Measurements from ENCODE around the gene ZDHHC14. TPM values are rescaled to one million over a fixed set of nuclear protein-coding genes. Genes with fewer than 3 reads are reported as not detected.

Gene ZDHHC14
- total RNA-seq, 1 experiment from 2014 or later: 1.7 TPM

DNA sequence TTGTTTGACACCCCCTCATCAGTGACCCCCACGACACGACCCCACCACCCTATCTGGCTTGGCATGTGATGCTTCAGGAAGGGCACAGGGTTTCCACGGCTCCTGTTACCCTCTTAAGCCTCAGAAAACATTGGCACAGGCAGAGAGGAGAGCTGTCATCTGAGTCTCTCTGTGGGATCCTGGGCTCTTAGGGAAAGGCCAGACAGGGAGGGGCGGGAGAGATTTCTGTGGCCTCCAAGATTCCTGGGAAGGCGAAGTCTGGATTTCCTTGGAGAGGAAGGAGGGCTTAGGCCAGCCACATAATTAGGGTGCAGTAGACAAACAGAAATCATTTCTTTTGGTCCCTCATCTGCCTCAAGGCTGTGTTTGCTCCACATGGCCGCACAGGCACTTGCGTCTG, 250.4 kb downstream of the ZDHHC14 start:
- Mint-ChIP-seq H3K27me3 (ENCODE audit: low read depth) (no peaks in the 10 kb centered on the region), H3K4me3 (no peak overlapping the region), H3K9me3 (no peaks in the 10 kb centered on the region), H3K4me1 (peaks cover 14 to 27% of the 10 kb centered on the region in 2 experiments), H3K27ac (no peak overlapping the region), H3K36me3 (ENCODE audit: insufficient read depth in 1 of 3, low read depth in 3 of 3) (no peaks in the 10 kb centered on the region)
- H3K27ac ChIP-seq (ENCODE audit: insufficient read length, low read depth, low read length): no peak overlapping the region
- H2BK12ac ChIP-seq (ENCODE audit: insufficient read length, low read depth, low read length): no peak overlapping the region
- H2BK5ac ChIP-seq (ENCODE audit: insufficient read length, low read length): no peak overlapping the region
- no peak overlapping the region for H3K9ac ChIP-seq (ENCODE audit: extremely low read depth, insufficient read length, low read length)
- H2AFZ ChIP-seq (ENCODE audit: low read length): no peak overlapping the region
- no peak overlapping the region for H2BK120ac ChIP-seq (ENCODE audit: low read depth, low read length, poor library complexity, severe bottlenecking)
- H3K4me2 ChIP-seq (ENCODE audit: insufficient read depth, insufficient read length, low read length): no peak overlapping the region
- H3K9me3 ChIP-seq (ENCODE audit: control insufficient read depth, low read depth, low read length): no peaks in the 10 kb centered on the region
- H2BK15ac ChIP-seq (ENCODE audit: low read depth, low read length): no peak overlapping the region
- H3K4me1 ChIP-seq (ENCODE audit: insufficient read depth, low read length): peaks cover 8% of the 10 kb centered on the region; the same call in 1 of the 2 replicates
- H4K20me1 ChIP-seq (ENCODE audit: control insufficient read depth, insufficient read depth, insufficient read length): no peaks in the 10 kb centered on the region
- no peak overlapping the region for H4K8ac ChIP-seq (replicated peaks; ENCODE audit: insufficient read length, low read depth, low read length)
- H3K4ac ChIP-seq (ENCODE audit: low read depth, low read length): no peak overlapping the region
- H3T11ph ChIP-seq (ENCODE audit: low read length): no peak overlapping the region
- H3K79me1 ChIP-seq (ENCODE audit: insufficient read depth, low read depth, low read length, poor library complexity, severe bottlenecking): no peaks in the 10 kb centered on the region
- no peak overlapping the region for H3K18ac ChIP-seq (ENCODE audit: insufficient read length, low read depth, low read length)
- no peak for DNase-seq
- no peak overlapping the region for H2AK5ac ChIP-seq (ENCODE audit: insufficient read length, low read length)
- H3K14ac ChIP-seq (ENCODE audit: insufficient read depth, low read length): no peak overlapping the region
- H3K23me2 ChIP-seq (ENCODE audit: insufficient read length, low read depth, low read length, poor library complexity, severe bottlenecking): no peaks in the 10 kb centered on the region
- H3K23ac ChIP-seq (ENCODE audit: insufficient read length, low read depth, low read length): no peak overlapping the region
- H4K5ac ChIP-seq (ENCODE audit: insufficient read length, low read depth, low read length): no peak overlapping the region
- H3K79me2 ChIP-seq (ENCODE audit: insufficient read depth, low read length): no peaks in the 10 kb centered on the region
- TF ChIP-seq, protein P1, sequence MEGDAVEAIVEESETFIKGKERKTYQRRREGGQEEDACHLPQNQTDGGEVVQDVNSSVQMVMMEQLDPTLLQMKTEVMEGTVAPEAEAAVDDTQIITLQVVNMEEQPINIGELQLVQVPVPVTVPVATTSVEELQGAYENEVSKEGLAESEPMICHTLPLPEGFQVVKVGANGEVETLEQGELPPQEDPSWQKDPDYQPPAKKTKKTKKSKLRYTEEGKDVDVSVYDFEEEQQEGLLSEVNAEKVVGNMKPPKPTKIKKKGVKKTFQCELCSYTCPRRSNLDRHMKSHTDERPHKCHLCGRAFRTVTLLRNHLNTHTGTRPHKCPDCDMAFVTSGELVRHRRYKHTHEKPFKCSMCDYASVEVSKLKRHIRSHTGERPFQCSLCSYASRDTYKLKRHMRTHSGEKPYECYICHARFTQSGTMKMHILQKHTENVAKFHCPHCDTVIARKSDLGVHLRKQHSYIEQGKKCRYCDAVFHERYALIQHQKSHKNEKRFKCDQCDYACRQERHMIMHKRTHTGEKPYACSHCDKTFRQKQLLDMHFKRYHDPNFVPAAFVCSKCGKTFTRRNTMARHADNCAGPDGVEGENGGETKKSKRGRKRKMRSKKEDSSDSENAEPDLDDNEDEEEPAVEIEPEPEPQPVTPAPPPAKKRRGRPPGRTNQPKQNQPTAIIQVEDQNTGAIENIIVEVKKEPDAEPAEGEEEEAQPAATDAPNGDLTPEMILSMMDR (conservative IDR thresholded peaks at IDR 0.05): no peak
- no peaks in the 10 kb centered on the region for H3K27me3 ChIP-seq (ENCODE audit: insufficient read depth, low read length)
- no peak overlapping the region for H4K91ac ChIP-seq (ENCODE audit: insufficient read length, low read depth, low read length)
- no CpG with 5 or more reads among the region's 7 CpGs for WGBS (ENCODE audit: extremely low coverage, insufficient read length, low lambda C conversion rate)
- no peak overlapping the region for H2BK20ac ChIP-seq (ENCODE audit: low read depth, low read length, poor library complexity, severe bottlenecking)
- no peak overlapping the region for H3K56ac ChIP-seq (ENCODE audit: insufficient read length, low read depth, low read length)

Data from H9 (cell line).